Cardiac muscle cell (in vitro differentiated cells and primary cell): ENCODE data around the gene CCDC136. TPM values are rescaled to one million over a fixed set of nuclear protein-coding genes. Genes with fewer than 3 reads are reported as not detected.
A peak's percentile ranks its signal among the peaks of the same experiment; 100 is the strongest.

Source experiments
- DNase-seq, 2 donors: peaks; one replicate each; pipeline versions ENCODE4 v3.0.0 to v3.0.0-alpha.2; 2010 to 2017; ENCODE audit warnings: low read depth in 1 of 2, low spot score in 1 of 2
- H3K27ac ChIP-seq: fragments of 200-600 bp; sonication (generic); 2 replicates; pipeline ENCODE4 v1.5.1; 2016
- H3K27me3 ChIP-seq: fragments of 200-600 bp; sonication (generic); 2 replicates; pipeline ENCODE4 v1.6.0; 2016; ENCODE audit warnings: control low read depth
- H3K36me3 ChIP-seq: fragments of 200-600 bp; sonication (generic); 2 replicates; pipeline ENCODE4 v1.5.1; 2016; ENCODE audit warnings: control low read depth
- H3K4me1 ChIP-seq: fragments of 200-600 bp; sonication (generic); 2 replicates; pipeline ENCODE4 v1.8.1; 2017; ENCODE audit warnings: low read depth, mild to moderate bottlenecking, mixed run types
- H3K4me3 ChIP-seq: fragments of 200-600 bp; sonication (generic); 2 replicates; pipeline ENCODE4 v1.5.1; 2016; ENCODE audit warnings: mild to moderate bottlenecking
- H3K9me3 ChIP-seq: fragments of 200-600 bp; sonication (generic); 2 replicates; pipeline ENCODE4 v1.5.1; 2017; ENCODE audit warnings: low read depth, mild to moderate bottlenecking, control low read depth
- CTCF ChIP-seq: IDR thresholded peaks from 2 replicates; pipeline ENCODE4 v1.5.1; 2012; ENCODE audit warnings: low read depth, mild to moderate bottlenecking, low read length
- polyA plus RNA-seq: library from polyadenylated mRNA; unstranded; fragments of >200 nt; fragmentation: Nextera tagmentation; extraction: Ambion mirVana; gene quantifications from 2 replicates; pipeline ENCODE4 v1.2.1, GENCODE V29; 2016
- total RNA-seq: library from RNA; depleted of rRNA; stranded (reverse); fragments of >200 nt; gene quantifications from 2 replicates; pipeline ENCODE4 v1.2.3, GENCODE V29; 2016

The CCDC136 gene
- total and polyA plus RNA-seq, 2 experiments from 2014 or later: 10.7 to 26.4 TPM

- DNase-seq: no peak
- no peak overlapping the region for H3K4me3 ChIP-seq
- no peaks in the 10 kb centered on the region for H3K27me3 ChIP-seq
- H3K9me3 ChIP-seq: no peaks in the 10 kb centered on the region
- no peaks in the 10 kb centered on the region for H3K4me1 ChIP-seq
- H3K27ac ChIP-seq: no peak overlapping the region
- H3K36me3 ChIP-seq: peaks cover 97% of the 10 kb centered on the region
- no peak for TF ChIP-seq CTCF
Observed at GRCh38 chr7:128849804-128850490, 58.2 kb downstream of the CCDC136 start.

GRCh38 chr7:128852537-128853254, 60.9 kb downstream of the CCDC136 start:
- Histone ChIP-seq H3K9me3 (no peaks in the 10 kb centered on the region), H3K36me3 (peaks cover 93% of the 10 kb centered on the region), H3K4me3 (no peak overlapping the region), H3K4me1 (no peaks in the 10 kb centered on the region), H3K27me3 (no peaks in the 10 kb centered on the region), H3K27ac (peak overlapping the region; percentile 39)
- no peak for TF ChIP-seq CTCF
- DNase-seq: no peak

- Histone ChIP-seq H3K9me3 (no peaks in the 10 kb centered on the region), H3K36me3 (peaks cover 86% of the 10 kb centered on the region), H3K4me3 (no peak overlapping the region), H3K27ac (peak overlapping the region; percentile 39), H3K4me1 (no peaks in the 10 kb centered on the region), H3K27me3 (no peaks in the 10 kb centered on the region)
- no peak for TF ChIP-seq CTCF
- DNase-seq: no peak
Observed at GRCh38 chr7:128853799-128854198, 62.0 kb downstream of the CCDC136 start.

- Histone ChIP-seq H3K9me3 (no peaks in the 10 kb centered on the region), H3K27ac (no peak overlapping the region), H3K4me3 (no peak overlapping the region), H3K36me3 (peaks cover 85% of the 10 kb centered on the region), H3K27me3 (no peaks in the 10 kb centered on the region), H3K4me1 (no peaks in the 10 kb centered on the region)
- no peak for TF ChIP-seq CTCF
- no peak for DNase-seq
Observed at GRCh38 chr7:128854396-128854795, 62.6 kb downstream of the CCDC136 start.

GRCh38 chr7:128855559-128855958, 63.8 kb downstream of the CCDC136 start:
- H3K27ac ChIP-seq: peak overlapping the region; percentile 15
- H3K9me3 ChIP-seq: no peaks in the 10 kb centered on the region
- TF ChIP-seq CTCF: no peak
- H3K4me3 ChIP-seq: no peak overlapping the region
- H3K36me3 ChIP-seq: peaks cover 73% of the 10 kb centered on the region
- no peak for DNase-seq
- H3K4me1 ChIP-seq: no peaks in the 10 kb centered on the region
- H3K27me3 ChIP-seq: no peaks in the 10 kb centered on the region
